Liver (tissue), 9 donors: ENCODE results near the gene C19orf81. TPM values are rescaled to one million over a fixed set of nuclear protein-coding genes. Genes with fewer than 3 reads are reported as not detected.
"Not testable (repeated sequence)": the region's sequence is repeated elsewhere in the genome, so short reads cannot be mapped to it uniquely, and the experiment has no call there.

Experiments
- DNase-seq: peaks from one replicate; pipeline ENCODE4 v3.0.0-alpha.2; 2017; ENCODE audit warnings: low spot score
- H3K27ac ChIP-seq, 2 donors: one replicate each; pipeline ENCODE4 v1.7.0; 2013; ENCODE audit warnings: inconsistent platforms in 2 of 2, low read length in 2 of 2, control low read depth in 1 of 2, low read depth in 1 of 2, mild to moderate bottlenecking in 1 of 2
- H3K27me3 ChIP-seq, 4 donors: one replicate each; pipeline versions ENCODE4 v1.6.1 to v1.7.0; 2013; ENCODE audit warnings: low read length in 3 of 4, inconsistent platforms in 1 of 4, mild to moderate bottlenecking in 1 of 4, moderate library complexity in 1 of 4; ENCODE audit not compliant: control insufficient read depth in 4 of 4, insufficient read depth in 4 of 4
- H3K36me3 ChIP-seq, 4 donors: one replicate each; pipeline versions ENCODE4 v1.6.1 to v1.7.0; 2013; ENCODE audit warnings: low read length in 3 of 4, mild to moderate bottlenecking in 3 of 4, low read depth in 1 of 4, moderate library complexity in 1 of 4; ENCODE audit not compliant: control insufficient read depth in 4 of 4, insufficient read depth in 3 of 4
- H3K4me1 ChIP-seq, 4 donors: one replicate each; pipeline versions ENCODE4 v1.6.1 to v1.7.0; 2013; ENCODE audit warnings: low read length in 3 of 4, mild to moderate bottlenecking in 3 of 4, moderate library complexity in 1 of 4; ENCODE audit not compliant: control insufficient read depth in 4 of 4, insufficient read depth in 4 of 4
- H3K4me3 ChIP-seq, 3 donors: one replicate each; pipeline versions ENCODE4 v1.6.1 to v1.7.0; 2013; ENCODE audit warnings: low read length in 3 of 3, control low read depth in 1 of 3, low read depth in 1 of 3, mild to moderate bottlenecking in 1 of 3
- H3K9ac ChIP-seq, 2 donors: one replicate each; pipeline ENCODE4 v1.7.0; 2013; ENCODE audit warnings: low read length in 2 of 2, mild to moderate bottlenecking in 2 of 2, moderate library complexity in 2 of 2, control low read depth in 1 of 2, low read depth in 1 of 2
- H3K9me3 ChIP-seq, 4 donors: one replicate each; pipeline versions ENCODE4 v1.6.1 to v1.7.0; 2013; ENCODE audit warnings: low read length in 3 of 4; ENCODE audit not compliant: control insufficient read depth in 4 of 4
- ATF3 ChIP-seq: IDR thresholded peaks from 2 replicates; pipeline ENCODE4 v1.6.1; 2016; ENCODE audit warnings: antibody characterized with exemption
- CTCF ChIP-seq: fragments of 150-350 bp; IDR thresholded peaks from 2 replicates; pipeline ENCODE4 v1.5.1; 2017; ENCODE audit warnings: improper control_type of control experiment, low read depth, low read length; ENCODE audit not compliant: missing input control
- EGR1 ChIP-seq, 2 donors: IDR thresholded peaks; 2 replicates each; pipeline ENCODE4 v1.6.1; 2016 to 2018; ENCODE audit warnings: antibody characterized with exemption in 2 of 2, low read depth in 2 of 2
- FOXA1 ChIP-seq: IDR thresholded peaks from 2 replicates; pipeline ENCODE4 v1.6.1; 2016; ENCODE audit warnings: antibody characterized with exemption
- FOXA2 ChIP-seq: IDR thresholded peaks from 2 replicates; pipeline ENCODE4 v1.6.1; 2016; ENCODE audit warnings: antibody characterized with exemption
- GABPA ChIP-seq, 2 donors: IDR thresholded peaks in 1 of 2; conservative IDR thresholded peaks in 1 of 2; 2 replicates each; pipeline ENCODE4 v1.6.1; 2016; ENCODE audit warnings: antibody characterized with exemption in 2 of 2, mild to moderate bottlenecking in 1 of 2, moderate library complexity in 1 of 2
- HNF4A ChIP-seq, 2 donors: conservative IDR thresholded peaks; 2 replicates each; pipeline ENCODE4 v1.6.1; 2016; ENCODE audit warnings: antibody characterized with exemption in 2 of 2, mild to moderate bottlenecking in 2 of 2
- HNF4G ChIP-seq: IDR thresholded peaks from 2 replicates; pipeline ENCODE4 v1.6.1; 2016; ENCODE audit warnings: antibody characterized with exemption
- JUND ChIP-seq, 2 donors: IDR thresholded peaks; 2 replicates each; pipeline ENCODE4 v1.6.1; 2016; ENCODE audit warnings: antibody characterized with exemption in 2 of 2
- MAX ChIP-seq: IDR thresholded peaks from 2 replicates; pipeline ENCODE4 v1.6.1; 2016; ENCODE audit warnings: antibody characterized with exemption
- NR2F2 ChIP-seq: IDR thresholded peaks from 2 replicates; pipeline ENCODE4 v1.6.1; 2016; ENCODE audit warnings: antibody characterized with exemption
- RAD21 ChIP-seq, 2 donors: IDR thresholded peaks; 2 replicates each; pipeline ENCODE4 v1.6.1; 2016; ENCODE audit warnings: antibody characterized with exemption in 2 of 2, mild to moderate bottlenecking in 2 of 2
- REST ChIP-seq: IDR thresholded peaks from 2 replicates; pipeline ENCODE4 v1.6.1; 2016; ENCODE audit warnings: antibody characterized with exemption, mild to moderate bottlenecking
- RXRA ChIP-seq, 2 donors: IDR thresholded peaks; 2 replicates each; pipeline ENCODE4 v1.6.1; 2017 to 2018; ENCODE audit warnings: antibody characterized with exemption in 2 of 2, mild to moderate bottlenecking in 1 of 2
- SP1 ChIP-seq: IDR thresholded peaks from 2 replicates; pipeline ENCODE4 v1.6.1; 2018; ENCODE audit warnings: antibody characterized with exemption, mild to moderate bottlenecking
- TAF1 ChIP-seq: conservative IDR thresholded peaks from 2 replicates; pipeline ENCODE4 v1.6.1; 2016; ENCODE audit warnings: antibody characterized with exemption, mild to moderate bottlenecking
- YY1 ChIP-seq: IDR thresholded peaks from 2 replicates; pipeline ENCODE4 v1.6.1; 2016; ENCODE audit warnings: antibody characterized with exemption, mild to moderate bottlenecking
- ZBTB33 ChIP-seq: IDR thresholded peaks from 2 replicates; pipeline ENCODE4 v1.6.1; 2016; ENCODE audit warnings: antibody characterized with exemption
- WGBS: extraction: QIAGEN DNeasy Blood & Tissue Kit; methylation state at CpG from one replicate; pipeline ENCODE4 v1.1.7; 2013; 5-methylcytosine and 5-hydroxymethylcytosine counted together
- polyA plus RNA-seq, 2 donors: library from polyadenylated mRNA; stranded (reverse) in 1 of 2; unstranded in 1 of 2; fragments of 200-250 nt in 1 of 2; fragments of >200 nt in 1 of 2; fragmentation: Nextera tagmentation in 1 of 2; extraction: Ambion mirVana in 1 of 2; gene quantifications; one replicate each; pipeline versions ENCODE4 v1.2.1 to v1.2.3, GENCODE V29; 2013 to 2015
- total RNA-seq, 2 donors: library from RNA; depleted of rRNA; stranded (reverse); fragments of >200 nt; gene quantifications; one replicate each; pipeline ENCODE4 v1.2.3, GENCODE V29; 2014
- donor health status: healthy.
- donor health status: healthy.
- donor health status: healthy.
- donor health status: healthy.
- donor health status: healthy.

The C19orf81 gene
- total and polyA plus RNA-seq, 4 donors, result not detected

DNA sequence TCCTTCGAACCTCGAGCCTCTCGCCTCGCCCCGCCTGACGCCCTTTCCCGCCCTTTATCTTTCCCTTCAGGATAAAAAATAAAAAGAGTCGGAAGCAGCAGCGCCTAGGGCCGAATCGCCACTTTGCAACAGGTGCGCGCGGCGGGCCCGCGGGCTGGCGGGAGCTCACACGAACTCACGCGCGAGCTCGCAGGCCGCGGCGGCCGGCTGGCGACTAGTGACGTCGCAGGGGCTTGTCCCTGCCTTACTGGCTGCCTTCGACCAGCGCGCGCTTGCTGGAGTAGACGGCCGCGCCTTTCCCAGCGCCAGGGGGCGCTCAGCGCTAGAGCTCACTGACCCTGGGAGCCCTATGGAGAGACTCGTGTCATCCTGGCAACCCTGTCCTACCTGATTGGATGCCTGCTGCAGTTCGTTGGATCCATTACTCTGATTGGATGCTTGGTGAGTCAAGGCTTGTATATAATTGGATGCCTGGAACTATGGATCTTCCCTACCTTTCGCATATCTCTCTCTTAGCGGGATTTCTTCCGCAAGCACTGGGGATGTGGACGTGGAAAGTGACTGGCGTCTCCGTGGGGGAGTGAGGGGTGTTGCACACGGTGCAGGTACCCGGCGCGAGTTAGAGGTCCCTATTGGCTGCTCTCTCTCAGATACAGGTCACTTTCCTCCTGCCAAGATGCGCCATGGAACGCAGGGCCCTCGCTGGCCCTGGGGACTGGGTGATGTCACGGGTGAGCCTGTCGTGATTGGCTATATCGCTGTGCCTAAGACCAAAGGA is 43.0 kb upstream of the C19orf81 start:
- not testable (repeated sequence) for H3K27me3 ChIP-seq
- 34% methylated on average over 47 of the region's 58 CpGs for WGBS

GRCh38 chr19:50607388-50607787 is 41.9 kb upstream of the C19orf81 start:
- Histone ChIP-seq H3K4me1 (no peaks in the 10 kb centered on the region), H3K36me3 (no peaks in the 10 kb centered on the region), H3K9me3 (peaks cover 0 to 4% (median 2%) of the 10 kb centered on the region in 4 donors), H3K27ac (no peak overlapping the region), H3K27me3 (peaks cover 0 to 7% (median 5%) of the 10 kb centered on the region in 4 donors), H3K4me3 (no peak overlapping the region), H3K9ac (no peak overlapping the region)
- DNase-seq, result no peak
- 62% methylated on average over 20 of the region's 20 CpGs for WGBS
- TF ChIP-seq TAF1 (no peak), HNF4A (conservative IDR thresholded peaks at IDR 0.05) (no peak), FOXA2 (no peak), MAX (no peak), SP1 (no peak), ATF3 (no peak), EGR1 (IDR thresholded peaks at IDR 0.05; ENCODE audit: low read depth in 2 of 2) (no peak), FOXA1 (no peak), HNF4G (no peak), JUND (IDR thresholded peaks at IDR 0.05) (no peak), RXRA (IDR thresholded peaks at IDR 0.05) (no peak), CTCF (no peak), GABPA (IDR thresholded peaks at IDR 0.05 in 1 of 2, conservative IDR thresholded peaks at IDR 0.05 in 1 of 2) (no peak), NR2F2 (no peak), REST (no peak), YY1 (no peak), RAD21 (IDR thresholded peaks at IDR 0.05) (no peak), ZBTB33 (no peak)

More for the DNA sequence above, 43.0 kb upstream of the C19orf81 start:
- H3K9me3 ChIP-seq, DNase-seq, H3K9ac ChIP-seq, H3K36me3 ChIP-seq, H3K4me1 ChIP-seq, H3K27ac ChIP-seq, H3K4me3 ChIP-seq: not testable (repeated sequence)
